Measurements from ENCODE around the gene LTO1. TPM values are rescaled to one million over a fixed set of nuclear protein-coding genes. Genes with fewer than 3 reads are reported as not detected.

Gene LTO1
- total RNA-seq, 1 experiment from 2014 or later: 15.7 TPM

- DNase-seq (ENCODE audit: low read depth): no peak
Observed at GRCh38 chr11:69646493-69647389, 28.4 kb downstream of the LTO1 start.

DNA sequence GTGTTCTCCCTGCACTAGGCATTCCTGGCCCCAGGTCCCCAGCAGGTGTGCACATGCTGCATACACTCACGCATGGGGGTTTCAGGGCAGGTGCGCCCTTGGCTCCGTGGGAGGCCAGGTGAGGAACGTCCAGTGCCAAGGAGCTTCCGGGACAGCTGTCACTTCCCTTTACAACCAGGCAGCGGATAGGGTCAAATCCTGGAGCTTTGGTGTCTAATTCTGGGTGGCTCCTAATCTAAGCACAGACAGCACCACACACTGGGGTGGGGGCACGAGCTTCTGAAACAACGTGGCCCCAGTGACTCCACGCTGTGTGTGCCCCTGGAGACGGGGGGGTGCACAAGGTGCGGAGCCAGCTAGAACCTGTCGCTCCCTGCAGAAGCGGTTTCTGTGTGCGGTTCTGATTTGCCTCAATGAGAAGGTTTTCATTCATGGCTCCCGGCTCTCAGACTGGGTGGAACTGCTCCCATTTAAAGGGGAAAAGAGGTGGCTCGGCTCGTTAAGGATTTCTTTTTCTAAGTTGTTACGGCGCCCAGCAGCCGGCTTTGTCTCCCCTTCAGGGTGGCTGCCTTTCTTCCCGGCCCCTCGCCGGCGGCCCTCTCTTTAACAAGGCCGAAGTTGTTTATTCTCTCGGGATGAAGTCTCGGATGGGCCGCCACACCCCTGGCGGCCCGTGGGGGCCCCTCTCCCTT, 29.2 kb downstream of the LTO1 start:
- DNase-seq (ENCODE audit: low read depth): no peak

- no peak for DNase-seq (ENCODE audit: low read depth)
Observed at GRCh38 chr11:69644962-69645675, 30.0 kb downstream of the LTO1 start.

GRCh38 chr11:69644071-69644961, 30.8 kb downstream of the LTO1 start:
- DNase-seq (ENCODE audit: low read depth): peak; percentile 26

- no peak for DNase-seq (ENCODE audit: low read depth)
Observed at GRCh38 chr11:69643646-69644045, 31.5 kb downstream of the LTO1 start.

DNA sequence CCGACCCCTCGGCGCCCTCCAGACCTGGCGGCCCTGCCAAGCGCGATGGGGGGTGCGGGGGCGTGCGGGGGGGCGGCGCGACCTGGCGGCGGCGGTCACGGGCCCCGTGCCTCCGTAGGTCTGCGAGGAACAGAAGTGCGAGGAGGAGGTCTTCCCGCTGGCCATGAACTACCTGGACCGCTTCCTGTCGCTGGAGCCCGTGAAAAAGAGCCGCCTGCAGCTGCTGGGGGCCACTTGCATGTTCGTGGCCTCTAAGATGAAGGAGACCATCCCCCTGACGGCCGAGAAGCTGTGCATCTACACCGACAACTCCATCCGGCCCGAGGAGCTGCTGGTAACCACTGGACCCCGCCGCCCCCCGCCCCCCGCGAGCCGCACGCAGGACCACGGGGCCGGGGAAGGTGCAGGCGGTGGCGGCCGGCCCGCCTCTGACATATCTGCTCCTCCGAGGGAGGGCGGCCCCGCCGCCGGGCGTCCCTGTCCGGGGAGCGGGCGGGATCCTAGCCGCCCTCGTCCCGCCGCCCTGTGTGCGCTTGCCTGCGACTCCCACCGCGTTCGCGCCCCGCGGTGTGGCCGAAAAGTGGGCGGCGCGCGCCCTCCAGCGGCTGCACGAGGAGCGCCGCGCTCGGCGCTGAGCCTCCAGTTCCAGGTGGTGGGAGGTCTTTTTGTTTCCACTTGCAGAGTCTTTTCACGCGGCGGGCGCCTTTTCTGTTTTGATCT, 32.1 kb downstream of the LTO1 start:
- DNase-seq (ENCODE audit: low read depth): peak; percentile 74

- no peak for DNase-seq (ENCODE audit: low read depth)
Observed at GRCh38 chr11:69642549-69642912, 32.6 kb downstream of the LTO1 start.

GRCh38 chr11:69641681-69642548, 33.2 kb downstream of the LTO1 start:
- DNase-seq (ENCODE audit: low read depth): no peak

GRCh38 chr11:69640995-69641581, 34.1 kb downstream of the LTO1 start, which contains the start of gene CCND1:
CCND1 (plus strand) TSS chr11:69641156; CDS start chr11:69641314, 158 bp downstream.
- peak; percentile 89 for DNase-seq (ENCODE audit: low read depth)

DNA sequence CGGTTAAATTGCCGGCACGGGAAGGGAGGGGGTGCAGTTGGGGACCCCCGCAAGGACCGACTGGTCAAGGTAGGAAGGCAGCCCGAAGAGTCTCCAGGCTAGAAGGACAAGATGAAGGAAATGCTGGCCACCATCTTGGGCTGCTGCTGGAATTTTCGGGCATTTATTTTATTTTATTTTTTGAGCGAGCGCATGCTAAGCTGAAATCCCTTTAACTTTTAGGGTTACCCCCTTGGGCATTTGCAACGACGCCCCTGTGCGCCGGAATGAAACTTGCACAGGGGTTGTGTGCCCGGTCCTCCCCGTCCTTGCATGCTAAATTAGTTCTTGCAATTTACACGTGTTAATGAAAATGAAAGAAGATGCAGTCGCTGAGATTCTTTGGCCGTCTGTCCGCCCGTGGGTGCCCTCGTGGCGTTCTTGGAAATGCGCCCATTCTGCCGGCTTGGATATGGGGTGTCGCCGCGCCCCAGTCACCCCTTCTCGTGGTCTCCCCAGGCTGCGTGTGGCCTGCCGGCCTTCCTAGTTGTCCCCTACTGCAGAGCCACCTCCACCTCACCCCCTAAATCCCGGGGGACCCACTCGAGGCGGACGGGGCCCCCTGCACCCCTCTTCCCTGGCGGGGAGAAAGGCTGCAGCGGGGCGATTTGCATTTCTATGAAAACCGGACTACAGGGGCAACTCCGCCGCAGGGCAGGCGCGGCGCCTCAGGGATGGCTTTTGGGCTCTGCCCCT, 34.7 kb downstream of the LTO1 start:
- DNase-seq (ENCODE audit: low read depth): peak; percentile 46

DNA sequence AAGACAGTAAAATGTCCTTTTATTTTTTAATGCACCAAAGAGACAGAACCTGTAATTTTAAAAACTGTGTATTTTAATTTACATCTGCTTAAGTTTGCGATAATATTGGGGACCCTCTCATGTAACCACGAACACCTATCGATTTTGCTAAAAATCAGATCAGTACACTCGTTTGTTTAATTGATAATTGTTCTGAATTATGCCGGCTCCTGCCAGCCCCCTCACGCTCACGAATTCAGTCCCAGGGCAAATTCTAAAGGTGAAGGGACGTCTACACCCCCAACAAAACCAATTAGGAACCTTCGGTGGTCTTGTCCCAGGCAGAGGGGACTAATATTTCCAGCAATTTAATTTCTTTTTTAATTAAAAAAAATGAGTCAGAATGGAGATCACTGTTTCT, 35.3 kb downstream of the LTO1 start:
- DNase-seq (ENCODE audit: low read depth): no peak

- peak; percentile 94 for DNase-seq (ENCODE audit: low read depth)
Observed at GRCh38 chr11:69638941-69639681, 36.0 kb downstream of the LTO1 start.

DNA sequence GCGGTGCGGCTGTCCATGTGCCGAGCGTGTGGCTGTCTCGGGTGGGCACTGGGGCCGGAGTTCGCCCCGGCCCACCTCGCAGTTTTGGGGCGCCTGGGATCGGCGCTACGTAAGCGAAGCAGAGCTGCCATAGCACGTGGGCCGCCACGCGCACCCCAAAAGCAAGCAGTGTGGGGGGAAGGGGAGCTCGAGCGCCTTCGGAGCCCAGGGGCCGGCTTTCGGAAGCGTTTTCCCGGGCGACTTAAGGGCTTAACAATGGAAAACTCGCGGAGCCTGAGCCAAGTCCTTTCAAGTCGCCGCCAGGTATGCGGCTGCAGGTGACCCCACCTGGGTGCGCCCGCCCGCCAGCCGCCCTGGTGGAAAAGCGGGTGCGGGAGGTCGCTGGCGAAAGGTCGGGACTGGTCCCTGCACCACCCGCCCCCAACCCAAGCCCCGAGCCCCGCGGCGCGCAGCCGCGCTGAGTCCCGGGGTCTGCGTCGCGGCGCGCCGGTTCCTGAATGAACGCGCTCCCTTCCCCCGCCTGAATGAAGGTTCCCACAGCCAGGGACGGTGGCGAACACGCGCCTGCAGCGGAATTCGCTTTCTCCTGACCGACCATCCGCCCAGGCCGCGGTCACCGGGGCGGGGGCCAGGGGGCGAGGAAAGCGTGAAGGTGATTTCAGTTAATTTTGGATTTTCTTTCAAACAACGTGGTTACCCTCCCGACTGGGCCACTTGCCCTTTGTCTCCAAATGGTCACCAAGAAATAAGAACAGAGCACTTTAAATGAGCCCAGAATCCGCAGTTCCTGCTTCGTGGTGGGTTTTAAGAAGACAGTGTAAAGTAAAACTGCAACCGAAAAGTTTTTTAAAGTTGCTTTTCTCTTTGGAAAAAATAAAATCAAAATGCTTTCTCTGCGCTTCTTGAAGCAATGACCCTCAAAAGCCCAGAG, 36.9 kb downstream of the LTO1 start:
- DNase-seq (ENCODE audit: low read depth): peak; percentile 58

DNA sequence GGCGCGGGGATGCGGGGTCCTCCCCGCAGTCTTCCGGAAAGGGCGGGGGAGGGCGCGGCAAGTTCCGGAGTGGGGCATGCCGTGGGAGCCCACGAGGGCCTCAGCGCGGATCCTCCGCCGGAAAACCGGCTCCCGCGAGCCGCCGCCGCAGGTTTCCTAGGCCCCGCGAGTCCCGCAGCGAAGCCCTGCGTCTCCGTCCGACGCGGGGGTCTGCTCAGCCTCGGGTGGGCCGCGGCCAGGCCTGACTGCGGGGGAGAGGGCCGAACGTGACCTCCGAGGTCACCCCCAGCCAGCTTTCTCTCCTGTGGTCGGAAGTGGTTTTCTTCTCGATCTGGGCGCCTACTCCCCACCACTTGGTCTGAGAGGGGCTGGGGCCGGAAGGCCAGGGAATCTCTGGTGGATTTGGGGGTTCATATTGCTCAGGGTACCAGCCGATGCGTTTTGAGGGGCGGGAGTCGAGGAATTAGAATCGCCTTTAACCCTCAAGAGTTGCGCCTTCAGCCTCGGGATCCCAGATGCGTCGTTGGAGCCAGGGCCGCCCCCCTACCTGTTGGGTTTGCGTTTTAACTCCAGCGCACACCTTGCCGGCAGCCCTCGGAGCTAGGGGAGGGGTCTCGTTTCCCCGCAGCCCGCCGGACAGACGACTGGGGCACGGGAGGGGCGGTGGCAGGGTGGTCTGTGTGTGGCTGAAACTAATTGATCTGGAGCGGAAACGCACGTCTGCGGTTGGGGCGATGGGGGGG, 37.8 kb downstream of the LTO1 start:
- DNase-seq (ENCODE audit: low read depth): no peak

DNA sequence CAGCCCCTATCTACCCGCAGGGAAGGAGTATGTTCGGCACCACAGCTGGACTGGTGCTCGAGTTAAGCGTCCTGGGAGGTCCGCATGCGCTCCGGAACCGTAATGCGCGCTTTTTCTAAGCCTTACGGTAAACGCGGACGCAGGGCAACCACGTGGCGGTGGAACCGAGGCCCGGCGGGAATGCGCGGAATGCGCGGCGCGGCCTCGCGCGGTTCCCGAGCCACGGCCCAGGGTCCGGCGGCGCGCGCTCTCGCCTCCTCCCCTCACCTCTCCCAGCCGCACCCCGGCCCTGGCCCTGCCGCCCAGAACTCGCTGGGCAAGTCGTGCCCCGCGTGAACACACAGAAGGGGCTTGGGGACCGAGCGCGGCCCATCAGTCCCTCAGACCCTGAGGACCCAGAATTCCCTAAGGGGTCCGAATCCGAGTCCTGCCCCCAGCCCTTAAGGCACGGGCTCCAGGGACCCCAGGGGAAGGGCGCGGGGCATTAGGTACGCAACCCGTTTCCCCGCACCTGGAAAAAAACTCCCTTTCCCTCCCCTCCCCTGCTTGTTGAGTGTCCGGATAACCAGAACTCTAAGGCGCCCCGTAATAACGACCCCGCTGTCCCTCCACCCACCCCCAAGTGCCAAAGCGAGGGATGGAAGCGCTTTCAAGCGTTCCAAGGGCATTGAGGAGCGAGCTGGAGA, 38.5 kb downstream of the LTO1 start:
- peak; percentile 72 for DNase-seq (ENCODE audit: low read depth)

All from M059J (cell line).